Spinal cord (tissue), 10 donors: ENCODE measurements around the gene PTPRG. TPM values are rescaled to one million over a fixed set of nuclear protein-coding genes. Genes with fewer than 3 reads are reported as not detected.

Source experiments
- DNase-seq, 6 donors: peaks; one replicate each; pipeline versions ENCODE4 v3.0.0 to v3.0.0-alpha.2; 2013 to 2015; ENCODE audit warnings: low spot score in 6 of 6, low read depth in 4 of 6
- H3K27ac ChIP-seq: one replicate; pipeline ENCODE4 v1.5.1; 2013; ENCODE audit warnings: low read depth, low read length, control low read depth
- H3K27me3 ChIP-seq: one replicate; pipeline ENCODE4 v1.6.1; 2013; ENCODE audit warnings: low read length; ENCODE audit not compliant: control insufficient read depth, insufficient read depth
- H3K36me3 ChIP-seq: one replicate; pipeline ENCODE4 v1.6.1; 2013; ENCODE audit warnings: low read length; ENCODE audit not compliant: control insufficient read depth, insufficient read depth
- H3K4me1 ChIP-seq: one replicate; pipeline ENCODE4 v1.6.1; 2013; ENCODE audit warnings: low read length; ENCODE audit not compliant: control insufficient read depth, insufficient read depth
- H3K4me3 ChIP-seq: one replicate; pipeline ENCODE4 v1.5.1; 2013; ENCODE audit warnings: low read depth, low read length, control low read depth
- H3K9me3 ChIP-seq: one replicate; pipeline ENCODE4 v1.6.1; 2013; ENCODE audit warnings: low read length; ENCODE audit not compliant: control insufficient read depth, insufficient read depth
- WGBS: methylation state at CpG from one replicate; pipeline ENCODE4 v1.1.5; 2013; ENCODE audit warnings: missing lambda C conversion rate; ENCODE audit not compliant: insufficient coverage; 5-methylcytosine and 5-hydroxymethylcytosine counted together
- polyA plus RNA-seq, 2 donors: library from polyadenylated mRNA; unstranded; fragments of 120-200 nt; gene quantifications; one replicate each; pipeline ENCODE4 v1.2.1, GENCODE V29; 2013; ENCODE audit not compliant: insufficient read length in 2 of 2
- total RNA-seq, 2 donors: library from RNA; depleted of rRNA in 1 of 2; stranded (reverse); fragments of 120-200 nt in 1 of 2; fragments of >200 nt in 1 of 2; gene quantifications; one replicate each; pipeline versions ENCODE4 v1.2.3 to v1.2.4, GENCODE V29; 2013 to 2014
- donor health status: healthy.

PTPRG gene
- total and polyA plus RNA-seq, 4 donors = 29.2 to 106 (median 60.2) TPM

DNA sequence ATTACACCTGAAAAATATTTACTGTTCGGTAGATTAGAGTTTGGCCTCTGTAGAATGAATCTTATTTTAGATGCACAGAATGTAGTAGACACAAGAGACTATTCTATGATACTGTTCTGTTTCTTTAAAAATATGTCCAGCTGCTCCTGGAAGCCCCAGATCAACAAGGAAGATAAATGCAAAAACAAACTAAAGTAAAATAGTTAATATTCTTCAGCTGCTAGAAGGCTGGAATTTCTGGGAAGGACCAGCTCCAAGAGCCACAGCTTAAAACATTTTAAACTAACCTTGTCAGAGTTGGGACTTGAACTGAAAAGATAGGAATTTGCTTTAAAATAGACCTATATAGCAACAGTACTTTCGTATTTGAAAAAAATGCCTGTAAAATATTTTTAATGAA, 277.9 kb downstream of the PTPRG start:
- no peak for DNase-seq
- Histone ChIP-seq H3K4me3 (no peak overlapping the region), H3K4me1 (peaks cover 4% of the 10 kb centered on the region), H3K36me3 (no peaks in the 10 kb centered on the region), H3K27me3 (no peaks in the 10 kb centered on the region), H3K9me3 (no peaks in the 10 kb centered on the region), H3K27ac (no peak overlapping the region)
- no CpG with 5 or more reads among the region's 2 CpGs for WGBS

DNA sequence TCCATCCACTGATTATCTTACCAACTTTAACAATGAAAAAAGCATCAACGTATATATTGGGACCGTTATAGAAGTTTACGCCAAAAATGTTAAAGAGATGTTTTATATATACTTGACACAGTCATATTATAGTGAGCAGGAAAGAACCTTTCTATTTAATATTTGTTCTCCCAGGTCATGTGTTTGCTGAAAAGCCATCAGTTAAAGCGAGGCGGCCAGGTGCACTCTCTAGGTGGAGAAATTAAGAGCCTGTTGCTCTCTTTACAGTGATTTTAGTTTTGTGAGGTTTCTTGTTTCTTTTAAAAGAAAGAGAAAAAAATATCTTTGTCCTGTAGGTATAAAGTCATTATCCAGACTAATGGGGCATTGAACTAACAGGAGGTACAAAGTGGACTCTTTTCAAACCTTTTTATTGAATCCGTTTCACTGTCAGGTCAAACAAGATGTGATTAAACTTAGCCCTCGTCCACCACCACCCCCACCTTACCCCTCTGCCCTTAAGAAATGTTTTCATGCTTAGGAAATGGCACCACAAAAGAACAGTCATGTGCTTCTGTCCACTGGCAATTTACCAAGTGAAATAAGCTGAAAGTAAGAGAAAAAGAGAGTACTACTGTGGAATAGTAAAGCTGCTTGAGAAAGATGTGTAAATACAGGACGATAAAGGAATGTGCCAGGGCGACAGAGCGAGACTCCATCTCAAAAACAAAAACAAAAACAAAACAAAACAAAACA, 279.9 kb downstream of the PTPRG start:
- no peaks in the 10 kb centered on the region for H3K27me3 ChIP-seq
- WGBS = 22% methylated on average over 2 of the region's 10 CpGs
- H3K27ac ChIP-seq = no peak overlapping the region
- no peaks in the 10 kb centered on the region for H3K9me3 ChIP-seq
- H3K4me1 ChIP-seq = peaks cover 4% of the 10 kb centered on the region
- H3K36me3 ChIP-seq = no peaks in the 10 kb centered on the region
- peak in 2 of 6 donors; percentile 55 to 60 for DNase-seq
- no peak overlapping the region for H3K4me3 ChIP-seq

DNA sequence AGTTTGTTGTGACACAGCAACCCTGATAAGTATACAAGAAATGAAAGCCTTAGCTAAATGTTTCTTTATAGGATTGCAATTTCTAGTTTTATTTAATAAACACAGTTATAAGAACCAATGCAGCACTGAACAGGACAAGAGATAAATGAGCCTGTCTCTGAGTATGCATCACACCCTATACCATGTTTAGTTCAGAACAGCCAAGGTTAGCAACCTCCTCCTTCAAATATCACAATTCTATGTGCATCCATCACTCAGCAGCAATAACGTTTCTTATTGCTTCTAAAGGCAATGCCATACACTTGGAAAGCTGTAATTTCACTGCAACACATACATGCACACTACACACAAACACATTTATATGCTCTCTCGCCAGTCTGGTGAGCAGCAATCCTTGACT, 280.6 kb downstream of the PTPRG start:
- Histone ChIP-seq H3K9me3 (no peaks in the 10 kb centered on the region), H3K27me3 (no peaks in the 10 kb centered on the region), H3K4me3 (no peak overlapping the region), H3K36me3 (no peaks in the 10 kb centered on the region), H3K4me1 (peaks cover 4% of the 10 kb centered on the region), H3K27ac (no peak overlapping the region)
- peak in 1 of 6 donors; percentile 26 for DNase-seq
- 71% methylated on average over 2 of the region's 2 CpGs for WGBS

DNA sequence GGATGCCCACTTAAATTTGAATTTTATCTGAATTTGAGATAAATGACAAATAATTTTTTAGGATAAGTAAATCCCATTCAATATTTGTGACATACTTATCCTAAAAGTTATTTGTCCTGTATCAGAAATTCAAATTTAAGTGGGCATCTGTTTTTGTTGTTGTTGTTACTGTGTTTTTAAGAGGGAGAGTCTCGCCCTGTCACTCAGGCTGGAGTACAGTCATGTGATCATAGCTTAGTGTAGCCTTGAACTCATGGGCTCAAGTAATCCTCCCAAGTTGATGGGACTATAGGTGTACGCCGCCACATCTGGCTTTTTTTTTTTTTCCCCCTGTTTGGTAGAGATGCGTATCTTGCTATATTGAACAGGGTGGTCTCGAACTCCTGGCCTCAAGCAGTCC, 283.0 kb downstream of the PTPRG start:
- Histone ChIP-seq H3K27ac (no peak overlapping the region), H3K4me3 (no peak overlapping the region)

DNA sequence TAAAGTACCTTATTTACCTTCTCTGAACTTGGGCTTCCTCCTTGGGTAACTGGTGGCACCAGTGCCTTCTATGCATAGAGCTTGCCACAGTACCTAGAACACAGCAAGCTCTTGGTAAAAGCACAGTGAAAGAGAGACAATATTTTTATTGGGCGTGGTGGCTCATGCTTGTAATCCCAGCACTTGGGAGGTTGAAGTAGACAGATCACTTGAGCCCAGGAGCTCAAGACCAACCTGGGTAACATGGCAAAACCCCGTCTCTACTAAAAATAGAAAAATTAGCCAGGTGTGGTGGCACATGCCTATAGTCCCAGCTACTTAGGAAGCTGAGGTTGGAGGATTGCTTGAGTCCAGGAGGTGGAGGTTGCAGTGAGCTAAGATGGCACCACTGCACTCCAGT, 285.1 kb downstream of the PTPRG start:
- Histone ChIP-seq H3K4me3 (no peak overlapping the region), H3K36me3 (no peaks in the 10 kb centered on the region), H3K4me1 (peaks cover 9% of the 10 kb centered on the region), H3K27ac (no peak overlapping the region), H3K9me3 (no peaks in the 10 kb centered on the region), H3K27me3 (no peaks in the 10 kb centered on the region)
- no peak for DNase-seq
- 100% methylated on average over 2 of the region's 2 CpGs for WGBS

More for the DNA sequence above, 283.0 kb downstream of the PTPRG start:
- DNase-seq = no peak
- H3K4me1 ChIP-seq = peaks cover 13% of the 10 kb centered on the region
- H3K27me3 ChIP-seq = no peaks in the 10 kb centered on the region
- no peaks in the 10 kb centered on the region for H3K9me3 ChIP-seq
- H3K36me3 ChIP-seq = no peaks in the 10 kb centered on the region
- WGBS = 100% methylated on average over 1 of the region's 5 CpGs

DNA sequence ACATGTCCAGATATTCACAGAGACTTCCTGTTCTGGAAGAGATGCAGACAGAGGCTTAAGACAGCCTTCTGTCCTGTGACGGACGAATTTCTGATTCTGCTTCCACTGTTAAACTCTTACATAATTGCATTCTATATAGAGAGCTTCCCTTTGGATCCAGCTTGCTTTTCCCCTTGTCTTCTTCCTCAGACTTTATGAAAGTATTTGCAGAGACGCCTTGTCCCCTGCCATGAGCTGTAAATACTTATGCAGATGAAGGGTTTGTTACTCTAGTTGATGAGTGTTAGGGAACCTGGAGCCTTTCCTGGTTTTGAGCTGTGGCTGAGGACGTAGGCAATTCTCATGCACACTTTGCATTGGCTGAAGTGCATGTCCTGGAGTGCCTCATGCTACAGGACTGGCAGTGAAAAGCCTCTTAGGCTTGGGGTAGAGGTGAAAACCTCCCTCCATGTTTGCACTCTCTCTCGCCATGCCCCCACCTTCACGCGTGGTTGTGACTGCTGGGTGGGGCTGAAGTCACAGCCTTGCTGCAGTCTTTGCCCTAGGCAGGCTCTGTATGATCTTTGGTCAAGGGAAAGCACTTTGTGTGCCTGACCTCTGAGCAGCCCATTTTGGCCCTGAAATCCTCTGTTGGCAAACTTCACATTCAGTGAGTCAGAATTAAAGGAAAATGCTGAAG, 286.6 kb downstream of the PTPRG start:
- peak in 1 of 6 donors; percentile 39 for DNase-seq
- Histone ChIP-seq H3K9me3 (no peaks in the 10 kb centered on the region), H3K4me3 (no peak overlapping the region), H3K4me1 (peaks cover 9% of the 10 kb centered on the region), H3K27ac (peak overlapping the region; percentile 65), H3K27me3 (no peaks in the 10 kb centered on the region), H3K36me3 (no peaks in the 10 kb centered on the region)
- 48% methylated on average over 4 of the region's 7 CpGs for WGBS

DNA sequence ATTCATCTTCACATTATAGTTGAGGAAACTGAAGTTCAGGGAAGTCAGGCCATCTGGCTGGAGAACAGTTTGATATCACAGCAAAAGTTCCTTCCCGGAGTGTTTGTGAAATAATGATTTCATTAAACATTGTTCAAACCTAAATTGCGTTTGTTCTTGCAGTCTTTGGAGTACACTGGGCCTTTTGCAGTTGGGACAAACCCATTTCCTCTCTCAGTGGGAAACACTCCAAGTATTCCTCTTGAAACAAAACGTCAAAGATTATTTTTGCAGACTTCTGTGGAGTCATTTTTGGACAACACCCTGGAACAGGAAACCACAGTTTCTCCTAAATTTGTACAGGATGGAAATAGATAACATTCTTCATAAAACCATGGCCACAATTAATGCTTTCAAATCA, 287.5 kb downstream of the PTPRG start:
- Histone ChIP-seq H3K27me3 (no peaks in the 10 kb centered on the region), H3K27ac (peak overlapping the region; percentile 65), H3K4me1 (peaks cover 9% of the 10 kb centered on the region), H3K36me3 (no peaks in the 10 kb centered on the region), H3K9me3 (no peaks in the 10 kb centered on the region), H3K4me3 (no peak overlapping the region)
- 83% methylated on average over 1 of the region's 3 CpGs for WGBS
- DNase-seq = peak in 1 of 6 donors; percentile 72

DNA sequence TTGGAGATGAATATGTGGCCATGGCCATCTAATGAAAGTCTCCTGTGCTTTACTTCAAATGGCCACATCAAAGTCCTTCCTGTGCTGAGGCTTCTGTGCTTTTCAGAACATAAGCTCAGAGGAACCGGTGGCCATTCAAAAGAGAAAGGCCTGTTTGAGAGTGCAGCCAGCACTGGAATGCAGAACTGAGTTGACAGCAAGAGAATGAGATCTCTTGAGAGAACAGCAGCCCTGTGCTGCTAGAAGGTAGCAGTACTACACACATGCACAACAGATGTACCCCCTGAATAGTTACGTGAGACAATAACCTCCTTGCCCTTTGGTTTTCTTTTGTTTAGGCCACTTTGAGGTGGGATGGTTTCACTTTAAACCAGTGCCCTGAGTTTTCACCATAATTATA, 292.5 kb downstream of the PTPRG start:
- no peaks in the 10 kb centered on the region for H3K4me1 ChIP-seq
- no peak for DNase-seq
- no peak overlapping the region for H3K27ac ChIP-seq

DNA sequence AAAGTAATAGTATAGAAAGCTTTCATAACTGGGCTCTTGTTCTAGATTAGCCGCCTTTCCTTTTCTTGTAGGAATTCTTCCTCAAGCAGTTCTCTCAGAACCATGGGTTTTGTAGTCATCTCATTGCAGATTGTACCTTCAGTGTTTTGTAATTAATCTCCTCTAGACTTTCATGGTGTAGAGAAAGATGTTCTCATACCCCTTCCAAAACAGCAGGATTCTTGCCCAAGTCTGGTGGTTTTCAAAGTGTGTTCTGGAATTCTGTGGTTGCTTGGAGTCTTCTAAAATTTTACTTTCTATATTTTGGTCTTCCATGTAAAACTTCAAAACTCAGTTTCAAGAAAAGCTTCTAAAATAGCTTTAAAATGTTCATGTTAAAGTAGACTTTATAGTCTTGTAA, 293.8 kb downstream of the PTPRG start:
- no peaks in the 10 kb centered on the region for H3K9me3 ChIP-seq
- no CpG with 5 or more reads among the region's 1 CpG for WGBS
- no peaks in the 10 kb centered on the region for H3K27me3 ChIP-seq
- DNase-seq = no peak
- H3K4me3 ChIP-seq = no peak overlapping the region
- no peaks in the 10 kb centered on the region for H3K4me1 ChIP-seq
- H3K36me3 ChIP-seq = no peaks in the 10 kb centered on the region
- no peak overlapping the region for H3K27ac ChIP-seq

More for the DNA sequence above, 292.5 kb downstream of the PTPRG start:
- Histone ChIP-seq H3K9me3 (no peaks in the 10 kb centered on the region), H3K36me3 (no peaks in the 10 kb centered on the region), H3K4me3 (no peak overlapping the region), H3K27me3 (no peaks in the 10 kb centered on the region)
- 80% methylated on average over 1 of the region's 2 CpGs for WGBS

DNA sequence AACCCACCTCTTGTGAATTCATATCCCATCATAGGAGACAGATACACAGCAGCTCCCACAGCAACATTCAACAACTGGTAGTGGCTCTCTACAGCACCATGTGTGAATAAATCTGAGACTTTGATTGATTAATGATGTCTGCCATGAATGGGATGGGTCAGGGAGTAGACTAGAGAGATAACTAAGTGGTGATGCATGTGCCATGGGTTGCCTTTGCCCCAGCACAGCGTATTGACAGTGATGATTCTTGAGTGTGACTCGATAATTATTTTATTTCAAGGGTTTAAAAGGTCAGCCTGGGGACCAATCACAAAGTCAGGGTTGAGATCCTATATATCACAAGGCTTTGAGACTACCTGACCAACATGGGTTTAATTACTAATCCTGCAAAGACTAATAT, 295.9 kb downstream of the PTPRG start:
- no peak overlapping the region for H3K4me3 ChIP-seq
- H3K27me3 ChIP-seq = no peaks in the 10 kb centered on the region
- no peaks in the 10 kb centered on the region for H3K9me3 ChIP-seq
- H3K36me3 ChIP-seq = no peaks in the 10 kb centered on the region
- DNase-seq = no peak
- 67% methylated on average over 1 of the region's 2 CpGs for WGBS
- no peak overlapping the region for H3K27ac ChIP-seq
- H3K4me1 ChIP-seq = no peaks in the 10 kb centered on the region
